Activated naive CD4-positive, alpha-beta T cell treated with Interleukin-2 at 50 U/mL for 16 hours (primary cell): ENCODE data around the gene ZNF12.
A peak's percentile ranks its signal among the peaks of the same experiment; 100 is the strongest.

Experiments used
- DNase-seq: peaks from one replicate; pipeline ENCODE4 v3.0.0-alpha.2; 2020

Gene ZNF12

DNA sequence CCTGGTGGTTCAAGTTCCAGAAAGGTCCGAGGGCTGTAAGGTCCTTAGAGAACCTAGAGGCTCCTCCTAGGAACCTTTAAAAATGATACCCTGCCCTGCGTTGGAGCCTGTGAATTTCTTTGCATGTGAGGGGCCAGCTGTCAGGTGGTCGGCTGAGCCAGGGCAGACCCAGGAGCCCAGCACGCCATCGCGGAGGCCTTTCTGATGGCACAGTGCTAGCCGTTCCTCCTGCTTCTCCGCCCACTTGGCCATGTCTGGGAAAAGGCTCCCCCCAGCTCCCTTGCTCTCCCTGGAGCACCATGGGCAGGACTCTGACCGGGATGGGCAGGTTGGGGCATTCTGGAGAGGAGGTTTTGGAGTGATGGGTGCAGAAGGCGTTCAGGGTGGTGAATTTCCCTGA, 62.0 kb downstream of the ZNF12 start:
- DNase-seq: no peak

DNA sequence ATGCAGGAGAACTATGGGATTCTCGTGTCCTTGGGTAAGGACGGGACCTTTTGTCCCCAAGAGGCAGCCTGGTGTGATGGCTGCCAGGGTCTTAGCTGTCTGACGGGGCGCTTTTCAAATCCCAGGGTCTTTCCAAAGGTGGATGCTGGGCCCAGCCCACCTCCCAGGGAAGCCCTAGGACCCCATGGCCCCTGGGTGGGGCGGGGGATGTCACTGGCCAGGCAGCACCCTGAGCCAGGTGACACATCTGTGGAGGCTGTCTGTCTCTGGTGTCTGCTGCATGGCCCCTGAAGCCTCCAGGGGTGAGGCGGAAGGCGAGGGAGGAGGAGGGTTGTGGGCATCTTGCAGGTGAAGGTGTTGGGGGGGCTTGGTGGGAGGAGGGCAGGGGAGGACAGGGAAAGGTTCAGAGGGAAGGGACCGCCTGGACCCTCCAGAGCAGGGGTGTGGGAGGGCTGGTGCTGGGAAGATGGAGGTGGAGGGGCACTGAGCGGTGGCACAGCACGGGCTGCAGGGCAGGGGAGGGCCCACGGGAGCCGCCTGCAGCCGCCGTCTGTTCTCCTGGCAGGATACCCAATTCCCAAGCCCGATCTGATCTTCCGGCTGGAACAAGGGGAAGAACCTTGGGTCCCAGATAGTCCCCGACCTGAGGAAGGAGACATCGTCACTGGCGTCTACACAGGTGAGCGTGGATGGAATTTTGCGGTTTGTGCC, 62.7 kb downstream of the ZNF12 start:
- no peak for DNase-seq

DNA sequence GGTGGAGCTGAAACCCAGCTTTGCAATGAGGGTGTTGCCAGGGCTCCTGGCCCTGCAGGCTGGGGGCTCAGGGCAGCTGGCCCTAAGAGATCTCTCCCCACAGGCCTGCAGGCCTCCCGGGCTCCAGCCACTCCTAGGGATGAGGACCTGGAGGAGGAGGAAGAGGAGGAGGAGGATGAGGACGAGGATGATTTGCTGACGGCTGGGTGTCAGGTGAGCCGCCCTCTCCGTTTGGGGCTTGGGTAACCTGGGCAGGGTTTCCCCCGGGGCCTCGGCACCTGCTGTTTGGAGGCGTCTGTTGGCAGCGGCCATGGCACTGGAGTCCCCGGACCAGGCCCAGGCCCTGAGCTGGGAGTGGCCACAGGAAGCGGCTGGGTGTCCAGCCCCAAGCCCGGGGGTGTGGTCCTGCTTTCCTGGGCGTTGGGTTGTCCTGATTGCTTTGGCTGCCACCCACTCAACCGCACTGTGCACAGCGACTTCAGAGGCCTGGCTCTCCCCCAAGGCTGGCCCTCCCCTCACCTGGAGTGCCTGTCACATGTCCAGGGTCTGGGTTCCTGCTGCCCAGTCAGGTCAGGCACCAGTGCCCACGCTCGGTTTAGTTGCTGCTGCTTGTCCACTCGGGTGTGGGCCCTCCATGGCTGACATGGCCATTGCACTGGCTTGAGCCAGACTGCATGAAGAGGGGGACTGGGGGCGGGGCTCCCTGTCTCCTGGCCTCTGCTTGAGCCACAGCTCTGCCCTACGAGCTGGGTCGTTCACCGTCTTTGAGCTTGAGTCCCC, 63.7 kb downstream of the ZNF12 start:
- DNase-seq: no peak

DNA sequence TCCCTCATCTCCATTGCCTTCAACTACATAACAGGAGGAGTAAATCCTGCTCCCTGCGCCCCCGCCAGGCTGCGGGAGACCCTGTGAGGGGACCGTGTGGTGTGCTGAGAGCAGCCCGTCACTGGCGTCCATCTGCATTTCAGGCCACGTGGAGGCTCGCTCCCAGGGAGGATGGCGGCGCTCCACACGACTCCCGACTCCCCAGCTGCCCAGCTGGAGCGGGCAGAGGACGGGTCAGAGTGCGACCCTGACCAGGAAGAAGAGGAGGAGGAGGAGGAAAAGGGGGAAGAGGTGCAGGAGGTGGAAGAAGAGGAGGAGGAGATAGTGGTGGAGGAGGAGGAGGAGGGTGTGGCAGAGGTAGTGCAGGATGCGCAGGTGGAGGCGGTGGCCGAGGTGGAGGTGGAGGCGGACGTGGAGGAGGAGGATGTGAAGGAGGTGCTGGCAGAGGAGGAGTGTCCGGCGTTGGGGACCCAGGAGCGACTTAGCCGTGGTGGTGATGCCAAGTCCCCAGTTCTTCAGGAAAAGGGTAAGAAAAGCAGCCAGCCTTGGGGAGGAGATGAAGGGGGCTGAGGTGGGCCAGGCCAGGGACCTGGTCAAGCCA, 64.4 kb downstream of the ZNF12 start:
- DNase-seq: no peak

DNA sequence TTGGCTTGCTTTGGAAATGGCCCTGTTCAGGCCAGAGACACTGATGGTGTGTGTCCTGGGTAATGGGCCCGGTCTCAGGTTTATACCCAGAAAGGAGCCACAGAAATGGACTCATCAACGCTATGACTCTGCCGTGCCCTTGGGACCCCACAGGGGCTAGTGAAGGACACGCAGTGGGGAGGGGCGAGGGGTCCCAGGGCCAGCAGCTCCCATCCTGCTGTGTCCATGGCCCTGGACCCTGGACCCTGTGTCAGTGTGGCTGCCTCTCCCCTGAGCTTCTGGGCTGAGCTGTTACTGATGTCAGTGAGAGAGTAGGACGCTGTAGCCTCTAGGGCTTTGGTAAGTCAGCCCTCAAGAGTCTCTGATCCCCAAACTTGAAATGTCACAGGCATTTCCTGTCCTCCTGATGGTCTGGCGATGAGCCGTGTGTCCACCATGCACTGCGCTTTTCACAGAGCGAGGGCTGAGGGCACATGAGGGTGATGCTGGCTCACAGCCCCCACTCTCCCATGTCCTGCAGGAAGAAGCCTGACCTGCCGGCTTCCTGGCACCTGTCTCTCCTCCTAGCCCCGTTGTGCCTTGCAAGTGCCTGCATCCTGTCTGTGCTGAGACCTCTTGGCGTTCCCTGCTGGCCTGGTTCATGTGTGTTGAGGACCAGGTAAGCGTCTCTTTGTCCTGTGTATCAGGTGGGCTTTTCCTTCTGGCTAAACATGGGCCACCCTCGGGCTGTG, 65.3 kb downstream of the ZNF12 start:
- DNase-seq: no peak

DNA sequence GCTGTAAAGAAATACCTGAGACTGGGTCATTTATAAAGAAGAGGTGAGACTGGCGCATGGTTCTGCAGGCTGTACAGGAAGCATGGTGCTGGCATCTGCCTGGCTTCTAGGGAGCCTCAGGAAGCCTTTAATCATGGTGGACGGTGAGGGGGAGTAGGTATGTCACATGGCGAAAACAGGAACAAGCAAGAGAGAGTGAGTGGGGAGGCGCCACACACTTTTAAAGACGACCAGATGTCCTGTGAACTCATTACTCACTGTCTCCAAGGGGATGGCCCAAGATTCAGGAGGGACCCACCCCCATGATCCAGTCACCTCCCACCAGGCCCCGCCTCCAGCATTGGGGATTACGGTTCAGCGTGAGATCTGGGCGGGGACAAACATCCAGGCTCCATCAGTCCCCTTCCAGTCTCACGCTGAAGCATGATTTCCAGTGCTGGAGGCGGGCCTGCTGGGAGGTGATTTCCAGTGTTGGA, 66.5 kb downstream of the ZNF12 start:
- DNase-seq: peak; percentile 45

DNA sequence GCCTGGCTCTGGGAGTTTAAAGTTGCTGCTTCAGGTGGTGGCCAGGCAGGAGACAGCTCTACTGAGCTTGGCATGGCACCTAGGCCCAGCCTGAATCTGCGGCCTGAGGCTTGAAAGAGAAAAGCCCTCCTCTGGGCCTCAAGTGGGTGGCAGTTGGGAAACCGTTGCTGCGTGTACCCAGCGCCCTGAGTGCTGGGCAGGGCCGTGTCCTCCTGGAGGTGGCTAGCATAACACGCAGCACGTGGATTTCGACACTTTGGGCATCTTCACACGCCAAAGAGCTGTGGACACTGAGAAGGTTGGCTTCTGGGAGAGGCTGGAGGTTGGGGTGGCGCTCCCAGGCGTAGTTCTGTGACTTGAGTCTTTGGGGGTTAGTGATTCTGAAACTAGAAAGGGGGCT, 67.1 kb downstream of the ZNF12 start:
- DNase-seq: no peak

DNA sequence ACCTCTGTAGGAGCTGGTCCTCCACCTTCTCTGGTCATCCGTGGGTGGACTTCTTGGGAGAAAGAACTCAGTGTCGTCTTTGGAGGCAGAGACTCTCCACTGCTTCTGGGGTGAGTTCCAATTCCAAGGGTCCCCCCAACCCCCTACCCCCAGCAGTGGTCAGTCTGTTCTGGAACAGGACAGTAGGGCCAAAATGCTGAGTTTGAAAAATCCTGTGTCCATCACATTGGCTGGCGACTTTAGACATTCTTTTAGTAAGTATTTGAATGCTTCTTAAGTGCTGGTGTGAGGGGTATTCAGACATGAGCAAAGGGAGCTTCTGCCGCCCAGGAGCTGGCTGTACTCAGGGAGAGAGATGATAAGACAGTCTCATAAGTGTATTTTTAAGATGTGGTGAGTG, 67.7 kb downstream of the ZNF12 start:
- no peak for DNase-seq
